Medulla oblongata (tissue), 1 donor: ENCODE results near the gene NXF2B.
"Not testable (repeated sequence)": the region's sequence is repeated elsewhere in the genome, so short reads cannot be mapped to it uniquely, and the experiment has no call there.

ENCODE experiments used
- DNase-seq: peaks from one replicate; pipeline ENCODE4 v3.0.0-alpha.2; 2015; ENCODE audit errors: extremely low spot score

The NXF2B gene, protein sequence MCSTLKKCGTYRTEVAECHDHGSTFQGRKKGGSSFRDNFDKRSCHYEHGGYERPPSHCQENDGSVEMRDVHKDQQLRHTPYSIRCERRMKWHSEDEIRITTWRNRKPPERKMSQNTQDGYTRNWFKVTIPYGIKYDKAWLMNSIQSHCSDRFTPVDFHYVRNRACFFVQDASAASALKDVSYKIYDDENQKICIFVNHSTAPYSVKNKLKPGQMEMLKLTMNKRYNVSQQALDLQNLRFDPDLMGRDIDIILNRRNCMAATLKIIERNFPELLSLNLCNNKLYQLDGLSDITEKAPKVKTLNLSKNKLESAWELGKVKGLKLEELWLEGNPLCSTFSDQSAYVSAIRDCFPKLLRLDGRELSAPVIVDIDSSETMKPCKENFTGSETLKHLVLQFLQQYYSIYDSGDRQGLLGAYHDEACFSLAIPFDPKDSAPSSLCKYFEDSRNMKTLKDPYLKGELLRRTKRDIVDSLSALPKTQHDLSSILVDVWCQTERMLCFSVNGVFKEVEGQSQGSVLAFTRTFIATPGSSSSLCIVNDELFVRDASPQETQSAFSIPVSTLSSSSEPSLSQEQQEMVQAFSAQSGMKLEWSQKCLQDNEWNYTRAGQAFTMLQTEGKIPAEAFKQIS

DNA sequence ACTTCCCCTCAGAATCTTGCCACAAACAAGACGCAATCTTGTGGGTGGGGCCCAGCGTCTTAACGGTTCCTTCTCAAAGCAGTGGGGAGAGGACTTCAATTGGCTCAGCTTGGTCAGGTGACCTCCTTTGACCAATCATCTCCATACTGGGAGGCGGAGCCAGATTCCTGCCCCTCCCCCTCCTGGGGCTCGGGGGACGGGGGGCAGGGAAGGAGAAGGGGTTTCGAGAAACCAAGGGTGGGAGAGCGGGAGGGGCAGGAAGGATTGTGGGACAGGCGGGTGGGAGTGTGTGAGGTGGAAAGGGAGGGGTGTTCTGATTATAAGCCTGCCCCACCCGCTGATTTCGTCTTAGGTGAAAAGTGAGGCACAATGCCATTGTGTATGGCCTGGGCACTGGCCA is at the start of gene NXF2B:
TSS of gene NXF2B (minus strand) at position 101 of the 400 bp plus-strand sequence. CDS start 59,972 bp downstream, outside the sequence.
- DNase-seq = not testable (repeated sequence)

GRCh38 chrX:102478765-102479164 is 39.0 kb upstream of the NXF2B start:
- not testable (repeated sequence) for DNase-seq

- DNase-seq = not testable (repeated sequence)
Measured at GRCh38 chrX:102471762-102472220, 32.0 kb upstream of the NXF2B start, which contains the start of gene TCP11X2. Gene TCP11X2 (minus strand): TSS chrX:102471812.

GRCh38 chrX:102470215-102470614 is 30.4 kb upstream of the NXF2B start:
- DNase-seq = not testable (repeated sequence)

- DNase-seq = not testable (repeated sequence)
Measured at GRCh38 chrX:102458615-102459014, 18.8 kb upstream of the NXF2B start.

- not testable (repeated sequence) for DNase-seq
Measured at GRCh38 chrX:102414493-102414892, 25.3 kb downstream of the NXF2B start.

GRCh38 chrX:102345916-102346315 is 93.9 kb downstream of the NXF2B start:
- peak; percentile 34 for DNase-seq

GRCh38 chrX:102341867-102342266 is 97.9 kb downstream of the NXF2B start:
- DNase-seq = no peak

DNA sequence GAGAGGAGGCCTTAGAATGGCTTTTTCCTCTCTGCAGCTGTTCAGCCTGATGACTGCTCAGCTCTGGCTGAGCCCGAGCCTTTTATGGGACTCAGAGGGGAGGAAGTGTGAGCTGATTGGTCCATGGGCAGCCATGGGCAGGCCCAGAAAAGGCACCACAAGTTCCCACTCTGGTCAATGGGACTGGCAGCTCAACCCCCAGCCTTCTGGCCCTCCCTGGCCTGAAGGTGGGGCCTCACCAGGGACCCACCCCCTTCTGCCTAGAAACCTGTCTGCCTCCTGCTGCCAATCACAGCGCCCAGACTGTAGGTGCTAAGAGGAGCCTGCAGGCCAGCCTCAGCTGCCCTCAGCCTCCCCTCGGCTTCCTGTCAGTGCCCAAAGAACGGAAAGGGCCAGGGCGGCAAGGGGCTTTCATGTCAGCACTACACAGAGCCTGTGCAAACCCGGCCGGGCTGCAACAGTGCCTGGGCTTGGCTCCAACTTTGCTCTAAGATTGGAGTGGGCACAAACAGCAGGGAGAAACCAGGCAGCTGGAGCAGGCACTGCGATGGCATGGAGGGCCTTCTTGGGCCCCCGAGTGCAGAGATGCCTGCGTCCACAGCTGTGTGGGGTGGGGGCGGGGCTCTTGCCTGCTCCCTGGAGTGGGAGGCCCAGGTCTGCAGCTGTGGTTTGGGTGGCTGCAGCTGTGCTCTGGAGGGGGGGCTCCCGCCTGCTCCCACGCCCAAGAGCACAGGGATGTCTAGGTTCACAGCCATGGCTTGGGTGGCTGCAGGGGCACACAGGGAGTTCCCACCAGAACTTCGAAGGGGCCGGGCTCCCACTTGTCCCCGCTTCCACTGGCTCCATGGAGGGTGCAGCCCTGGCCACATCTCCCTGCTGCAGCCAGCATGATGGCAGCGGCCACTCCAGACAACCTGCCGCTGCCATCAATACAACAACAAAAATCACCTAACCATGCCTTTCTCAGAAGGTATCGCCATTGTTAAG is 100.2 kb downstream of the NXF2B start:
- DNase-seq = no peak

GRCh38 chrX:102338162-102338561 is 101.6 kb downstream of the NXF2B start:
- no peak for DNase-seq
